Measurements from ENCODE around the gene TRIM72.
"Not testable (repeated sequence)": the region's sequence is repeated elsewhere in the genome, so short reads cannot be mapped to it uniquely, and the experiment has no call there.

Gene TRIM72

DNA sequence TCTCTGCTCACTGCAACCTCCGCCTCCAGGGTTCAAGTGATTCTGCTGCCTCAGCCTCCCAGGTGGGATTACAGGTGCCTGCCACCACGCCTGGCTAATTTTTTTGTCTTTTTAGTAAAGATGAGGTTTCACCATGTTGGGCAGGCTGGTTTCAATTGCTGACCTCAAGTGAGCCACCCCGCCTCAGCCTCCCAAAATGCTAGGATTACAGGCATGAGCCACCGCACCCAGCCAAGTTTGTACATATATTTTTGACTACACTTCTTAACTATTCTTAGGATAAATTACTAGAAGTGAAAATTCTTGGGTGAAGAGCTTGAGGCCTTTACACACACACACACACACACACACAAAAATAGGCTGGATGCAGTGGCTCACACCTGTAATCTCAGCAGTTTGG lies 44.4 kb downstream of the TRIM72 start:
- DNase-seq, result no peak

DNA sequence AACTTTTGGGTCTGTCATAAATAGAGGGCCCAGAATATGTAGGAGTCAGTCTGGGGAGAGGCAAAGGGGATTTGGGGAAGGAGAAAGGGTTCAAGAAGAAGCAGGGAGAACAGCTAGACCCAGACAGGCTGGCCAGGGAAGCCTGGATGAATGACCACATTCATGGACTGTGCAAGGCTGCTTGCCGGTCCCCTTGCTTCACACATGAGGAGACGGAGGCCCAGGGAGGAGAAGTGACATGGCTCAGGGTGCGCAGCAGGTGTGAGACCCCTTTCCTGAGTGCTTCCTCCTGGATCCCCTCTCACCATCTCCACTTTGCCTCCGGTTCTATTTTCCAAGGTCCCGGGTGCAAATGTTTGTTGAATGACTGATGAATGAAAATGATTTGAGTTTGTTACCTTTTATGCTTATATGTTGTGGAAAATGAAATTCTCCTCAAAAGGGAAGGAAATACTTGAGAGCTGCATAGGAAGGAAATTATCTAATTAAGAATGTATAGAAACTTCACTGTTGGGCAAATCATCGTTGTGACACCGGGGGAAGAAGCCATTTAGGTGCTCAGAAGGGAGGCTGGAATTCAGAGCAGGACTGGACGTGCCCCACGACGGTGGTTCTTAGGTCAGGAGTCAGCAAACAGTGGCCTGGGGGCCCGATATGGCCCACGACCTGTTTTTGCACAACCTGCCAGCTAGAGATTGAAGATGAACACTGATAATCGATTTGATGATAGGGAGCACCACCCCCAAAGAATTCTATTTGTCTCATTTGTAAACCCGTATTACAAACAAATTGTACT lies 46.4 kb downstream of the TRIM72 start:
- DNase-seq, result no peak

DNA sequence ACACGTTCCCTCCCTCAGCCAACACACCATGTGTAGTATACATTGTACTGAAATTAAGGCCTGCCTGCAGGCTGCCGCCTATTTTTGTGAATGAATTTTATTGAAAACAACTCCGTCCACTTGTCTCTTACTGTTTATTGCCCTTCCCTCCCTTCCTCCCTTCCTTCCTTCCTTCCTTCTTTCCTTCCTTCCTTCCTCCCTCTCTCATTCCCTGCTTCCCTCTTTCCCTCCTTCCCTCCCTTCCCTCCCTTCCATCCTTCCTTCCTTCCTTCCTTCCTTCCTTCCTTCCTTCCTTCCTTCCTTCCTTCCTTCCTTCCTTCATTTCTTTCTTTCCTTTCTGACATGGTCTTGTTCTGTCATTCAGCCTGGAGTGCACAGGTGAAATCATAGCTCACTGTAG lies 48.2 kb downstream of the TRIM72 start:
- no peak for DNase-seq

DNA sequence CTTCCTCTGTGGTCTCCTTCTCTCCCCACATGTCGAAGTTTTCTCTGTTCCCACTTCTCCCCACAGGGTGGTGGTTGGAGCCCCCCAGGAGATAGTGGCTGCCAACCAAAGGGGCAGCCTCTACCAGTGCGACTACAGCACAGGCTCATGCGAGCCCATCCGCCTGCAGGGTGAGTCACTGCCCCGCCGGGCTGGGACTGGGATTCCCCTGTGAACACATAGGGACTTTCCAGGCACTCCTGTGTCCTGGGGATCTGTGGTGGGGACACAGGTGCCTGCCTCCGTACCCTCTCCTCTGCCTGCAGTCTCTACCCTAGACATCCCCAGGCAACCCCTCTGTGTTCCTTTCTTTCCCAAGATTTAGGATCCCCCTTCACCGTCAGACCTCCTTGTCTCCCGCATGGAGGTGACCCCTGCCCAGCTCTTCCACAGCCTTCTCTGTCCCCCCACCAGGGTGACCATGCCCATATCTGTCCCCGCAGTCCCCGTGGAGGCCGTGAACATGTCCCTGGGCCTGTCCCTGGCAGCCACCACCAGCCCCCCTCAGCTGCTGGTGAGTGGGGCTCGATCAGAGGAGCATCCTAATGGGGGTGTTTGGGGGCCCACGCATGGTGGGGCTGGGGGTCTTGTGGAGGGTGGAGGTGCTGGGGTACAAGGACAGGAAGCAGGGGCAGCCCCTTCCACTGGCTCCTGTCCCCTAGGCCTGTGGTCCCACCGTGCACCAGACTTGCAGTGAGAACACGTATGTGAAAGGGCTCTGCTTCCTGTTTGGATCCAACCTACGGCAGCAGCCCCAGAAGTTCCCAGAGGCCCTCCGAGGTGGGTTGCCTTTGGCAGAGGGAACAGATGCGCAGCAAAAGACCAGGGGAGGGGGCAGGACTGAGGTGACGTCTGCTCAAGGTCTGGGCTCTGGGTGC lies 51.7 kb downstream of the TRIM72 start:
- peak; percentile 44 for DNase-seq

DNA sequence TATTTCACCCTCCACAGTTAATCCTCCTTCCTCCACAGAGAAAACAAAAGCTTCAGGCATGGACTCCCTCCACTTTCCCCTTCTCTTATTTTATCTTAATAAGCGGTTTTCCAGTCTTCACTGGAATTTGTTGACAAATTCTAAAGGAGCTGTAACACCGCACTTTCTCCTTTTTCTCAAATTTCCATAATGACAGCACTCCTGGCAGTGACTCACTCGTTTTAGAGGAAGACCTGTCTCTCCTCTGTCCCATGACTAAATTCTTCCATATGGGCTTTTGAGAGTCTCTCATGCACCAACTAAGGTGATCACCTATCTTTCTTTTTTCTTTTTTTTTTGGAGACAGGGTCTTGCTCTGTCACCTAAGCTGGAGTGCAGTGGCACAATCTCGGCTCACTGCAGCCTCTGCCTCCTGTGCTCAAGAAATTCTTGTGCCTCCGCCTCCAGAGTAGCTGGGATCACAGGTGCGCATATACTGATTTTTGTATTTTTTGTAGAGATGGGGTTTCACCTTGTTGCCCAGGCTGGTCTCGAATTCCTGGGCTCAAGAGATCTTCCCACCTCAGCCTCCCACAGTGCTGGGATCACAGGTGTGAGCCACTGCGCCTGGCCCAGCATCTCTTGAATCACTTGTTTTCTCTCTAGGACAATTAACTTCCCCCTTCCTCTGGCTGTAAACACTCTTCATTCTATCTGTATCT lies 53.6 kb downstream of the TRIM72 start:
- DNase-seq, result no peak

DNA sequence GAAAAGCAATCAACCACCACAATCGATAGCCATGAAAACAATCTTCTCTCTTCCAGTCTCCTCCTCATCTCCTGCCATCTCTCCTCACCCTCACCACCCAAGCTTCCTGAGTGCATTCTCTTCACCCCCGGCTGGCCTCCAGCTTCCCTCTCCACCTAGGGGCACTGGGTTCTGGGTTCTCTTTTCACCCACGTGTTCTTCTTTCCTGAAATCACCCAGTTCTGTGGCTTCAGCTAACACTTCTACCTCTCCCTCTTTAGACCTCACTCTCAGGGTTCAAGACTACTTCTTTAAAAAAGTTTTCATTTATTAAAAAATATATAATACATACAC lies 54.1 kb downstream of the TRIM72 start:
- no peak for DNase-seq

DNA sequence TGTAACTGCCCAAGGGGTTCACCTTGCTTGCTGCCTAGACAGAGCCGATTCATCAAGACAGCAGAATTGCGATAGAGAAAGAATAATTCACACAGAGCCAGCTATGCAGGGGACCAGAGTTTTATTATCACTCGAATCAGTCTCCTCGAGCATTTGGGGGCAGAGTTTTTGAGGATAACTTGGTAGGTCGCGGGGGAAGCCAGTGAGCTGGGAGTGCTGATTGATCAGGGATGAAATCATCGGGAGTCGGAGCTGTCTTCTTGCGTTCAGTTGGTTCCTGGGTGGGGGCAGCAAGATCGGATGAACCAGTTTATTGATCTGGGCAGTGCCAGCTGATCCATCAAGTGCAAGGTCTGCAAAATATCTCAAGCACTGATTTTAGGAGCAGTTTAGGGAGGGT lies 55.0 kb downstream of the TRIM72 start:
- no peak for DNase-seq

DNA sequence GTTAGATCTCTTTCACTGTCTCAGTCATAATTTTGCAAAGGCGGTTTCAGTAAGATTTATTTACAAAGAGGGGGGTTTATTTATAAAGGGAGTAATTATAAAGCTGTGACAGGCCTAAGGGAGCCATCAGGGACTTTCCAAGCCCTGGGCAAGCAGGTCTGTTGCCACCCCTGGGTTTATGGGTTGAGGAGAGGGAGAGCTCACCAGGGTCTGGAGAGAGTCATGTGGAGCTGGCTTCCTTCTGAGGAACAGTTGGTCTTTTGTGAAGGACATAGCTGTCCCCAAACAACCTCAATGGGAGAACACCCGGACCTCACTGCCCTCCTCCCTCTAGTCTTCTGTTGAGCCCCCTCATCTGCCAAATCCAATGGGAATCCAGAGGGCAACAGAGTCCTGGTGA lies 55.6 kb downstream of the TRIM72 start:
- DNase-seq, result no peak

DNA sequence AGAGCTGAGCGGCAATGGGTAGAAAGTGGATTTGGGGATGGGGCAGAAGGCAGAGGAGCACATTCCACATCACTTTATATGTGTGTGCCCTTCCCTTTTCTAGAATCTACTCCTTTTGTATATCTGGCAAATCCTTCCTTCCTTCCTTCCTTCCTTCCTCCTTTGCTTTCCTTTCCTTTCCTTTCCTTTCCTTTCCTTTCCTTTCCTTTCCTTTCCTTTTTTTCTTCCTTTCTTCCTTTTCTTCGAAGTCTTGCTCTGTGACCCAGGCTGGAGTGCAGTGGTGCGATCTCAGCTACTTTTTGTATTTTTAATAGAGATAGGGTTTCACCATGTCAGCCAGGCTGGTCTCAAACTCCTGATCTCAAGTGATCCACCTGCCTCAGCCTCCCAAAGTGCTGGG lies 56.1 kb downstream of the TRIM72 start:
- DNase-seq, result not testable (repeated sequence)

DNA sequence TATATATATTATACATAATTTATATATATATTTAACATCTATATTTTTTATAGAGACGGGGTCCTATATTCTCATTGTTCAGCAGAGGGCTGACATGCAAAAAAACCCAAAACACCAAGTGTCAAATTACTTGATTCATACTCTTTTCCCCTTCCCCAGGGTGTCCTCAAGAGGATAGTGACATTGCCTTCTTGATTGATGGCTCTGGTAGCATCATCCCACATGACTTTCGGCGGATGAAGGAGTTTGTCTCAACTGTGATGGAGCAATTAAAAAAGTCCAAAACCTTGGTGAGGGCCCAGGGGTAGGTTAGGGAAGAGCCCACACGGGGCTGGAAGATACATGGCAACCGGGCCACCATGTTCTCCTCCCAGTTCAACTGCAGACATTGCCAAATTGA lies 56.9 kb downstream of the TRIM72 start:
- no peak for DNase-seq

DNA sequence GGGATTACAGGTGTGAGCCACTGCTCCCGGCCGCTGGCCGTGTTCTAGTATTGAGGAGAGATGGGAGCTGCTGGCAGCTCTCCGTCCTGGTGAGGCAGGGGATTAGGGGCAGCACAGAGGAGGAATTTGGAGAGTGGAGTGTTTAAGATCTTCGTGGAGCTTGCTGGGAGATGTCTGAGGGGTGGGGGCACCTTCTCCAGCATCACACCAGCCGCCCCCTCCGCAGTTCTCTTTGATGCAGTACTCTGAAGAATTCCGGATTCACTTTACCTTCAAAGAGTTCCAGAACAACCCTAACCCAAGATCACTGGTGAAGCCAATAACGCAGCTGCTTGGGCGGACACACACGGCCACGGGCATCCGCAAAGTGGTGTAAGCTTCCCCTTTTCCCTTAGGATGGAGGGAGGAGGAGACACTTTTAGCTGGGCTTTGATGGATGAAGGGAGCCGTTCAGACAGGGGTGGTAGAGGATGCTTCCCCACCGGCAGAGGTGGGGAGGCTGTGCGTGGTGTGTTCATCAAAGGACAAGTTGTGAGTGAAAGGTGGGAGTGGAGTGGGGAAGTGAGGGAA lies 57.8 kb downstream of the TRIM72 start:
- no peak for DNase-seq

DNA sequence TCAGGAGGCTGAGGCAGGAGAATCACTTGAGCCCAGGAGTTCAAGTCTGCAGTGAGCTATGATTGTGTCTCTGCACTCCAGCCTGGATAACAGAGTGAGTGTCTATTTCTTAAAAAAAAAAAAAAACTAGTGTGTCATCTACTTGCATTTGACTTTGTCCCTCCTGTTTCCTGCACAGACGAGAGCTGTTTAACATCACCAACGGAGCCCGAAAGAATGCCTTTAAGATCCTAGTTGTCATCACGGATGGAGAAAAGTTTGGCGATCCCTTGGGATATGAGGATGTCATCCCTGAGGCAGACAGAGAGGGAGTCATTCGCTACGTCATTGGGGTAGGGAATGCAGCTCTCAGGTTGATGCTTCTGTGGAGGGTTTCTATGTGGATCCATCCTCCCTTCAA lies 59.3 kb downstream of the TRIM72 start:
- no peak for DNase-seq

DNA sequence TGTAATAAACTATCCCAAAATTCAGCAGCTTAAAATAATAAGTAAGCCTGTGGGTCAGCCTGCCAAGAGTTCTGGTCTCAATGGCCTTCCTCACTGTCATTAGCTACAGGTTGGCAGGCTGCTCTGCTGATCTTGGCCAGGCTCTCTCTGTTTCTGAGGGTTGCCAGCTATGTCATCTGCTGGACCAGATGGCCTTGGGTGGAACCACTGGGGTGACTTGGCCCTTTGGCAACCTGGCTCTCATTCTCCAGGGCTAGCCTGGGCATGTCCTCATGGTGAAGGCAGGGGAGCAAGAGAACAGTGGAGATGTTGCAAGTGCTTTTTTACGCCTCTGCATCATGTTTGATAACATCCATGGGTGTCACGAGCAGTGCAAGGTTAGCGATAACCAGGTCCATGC lies 59.8 kb downstream of the TRIM72 start:
- no peak for DNase-seq

DNA sequence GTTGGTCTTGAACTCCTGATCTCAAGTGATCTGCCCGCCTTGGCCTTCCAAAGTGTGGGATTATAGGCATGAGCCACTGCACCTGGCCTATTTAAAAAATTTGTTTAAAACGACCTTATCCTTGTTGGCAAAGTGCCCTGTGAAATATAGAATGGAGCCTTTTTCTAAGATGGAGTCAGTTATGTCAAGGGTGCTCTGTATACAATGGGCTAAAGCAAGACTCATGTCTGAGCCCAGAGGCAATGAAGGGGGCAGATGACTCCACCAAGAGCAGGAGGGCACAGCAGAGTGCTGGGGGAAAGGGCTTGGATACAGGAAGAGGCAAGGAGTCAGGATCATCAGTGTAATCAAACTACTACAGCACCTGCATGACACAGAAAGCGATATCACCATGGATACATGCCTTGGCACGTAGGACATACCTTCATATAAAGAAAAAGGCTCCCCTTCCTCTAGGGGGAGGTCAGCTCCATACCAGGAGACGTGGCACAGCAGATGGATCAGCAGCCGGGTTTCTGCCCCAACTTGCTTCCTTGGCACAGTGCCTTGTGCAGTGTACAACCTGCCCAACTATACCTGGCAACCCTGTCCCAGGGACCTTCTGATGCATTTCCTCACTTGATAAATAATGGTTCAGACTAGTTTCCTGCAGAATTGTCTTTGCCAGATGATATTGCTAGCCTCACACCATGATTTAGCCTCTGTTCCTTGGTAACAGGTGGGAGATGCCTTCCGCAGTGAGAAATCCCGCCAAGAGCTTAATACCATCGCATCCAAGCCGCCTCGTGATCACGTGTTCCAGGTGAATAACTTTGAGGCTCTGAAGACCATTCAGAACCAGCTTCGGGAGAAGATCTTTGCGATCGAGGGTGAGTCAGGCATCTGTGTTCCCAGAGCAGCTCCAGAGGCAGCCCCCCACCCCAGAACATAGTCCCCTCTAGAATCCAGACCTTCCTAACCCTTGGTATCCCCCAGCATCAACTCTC lies 61.2 kb downstream of the TRIM72 start:
- no peak for DNase-seq

DNA sequence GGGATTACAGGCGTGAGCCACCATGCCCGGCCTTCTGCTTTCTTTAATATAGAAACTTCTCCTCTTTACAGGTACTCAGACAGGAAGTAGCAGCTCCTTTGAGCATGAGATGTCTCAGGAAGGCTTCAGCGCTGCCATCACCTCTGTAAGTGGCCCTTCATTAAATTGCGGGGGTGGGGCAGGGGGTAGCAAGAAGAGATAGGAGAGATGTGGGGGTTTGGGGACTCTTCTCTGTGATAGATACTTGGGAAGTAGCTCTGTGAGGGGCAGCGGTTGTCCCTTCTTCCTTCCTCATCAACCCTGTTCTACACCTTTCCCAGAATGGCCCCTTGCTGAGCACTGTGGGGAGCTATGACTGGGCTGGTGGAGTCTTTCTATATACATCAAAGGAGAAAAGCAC lies 62.7 kb downstream of the TRIM72 start:
- no peak for DNase-seq

DNA sequence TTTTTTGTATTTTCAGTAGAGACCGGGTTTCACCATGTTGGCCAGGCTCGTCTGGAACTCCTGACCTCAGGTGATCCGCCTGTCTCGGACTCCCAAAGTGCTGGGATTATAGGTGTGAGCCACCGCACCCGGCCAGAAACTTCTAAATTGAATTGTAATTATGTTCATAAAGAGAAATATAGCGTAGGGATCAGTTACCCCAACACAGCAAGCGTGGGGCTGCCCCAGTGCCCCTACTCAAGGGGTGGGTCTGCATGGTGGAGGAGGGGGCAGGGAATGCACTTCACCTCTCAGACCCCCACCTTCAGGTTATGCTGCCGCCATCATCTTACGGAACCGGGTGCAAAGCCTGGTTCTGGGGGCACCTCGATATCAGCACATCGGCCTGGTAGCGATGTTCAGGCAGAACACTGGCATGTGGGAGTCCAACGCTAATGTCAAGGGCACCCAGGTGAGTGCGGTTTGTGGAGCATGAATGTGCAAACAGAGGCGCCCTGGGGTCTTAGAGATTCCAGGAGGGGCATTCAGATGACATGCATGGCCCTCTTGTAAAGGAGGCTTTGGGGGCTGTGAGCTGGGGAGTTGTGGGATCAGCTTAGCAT lies 63.8 kb downstream of the TRIM72 start:
- DNase-seq, result no peak

DNA sequence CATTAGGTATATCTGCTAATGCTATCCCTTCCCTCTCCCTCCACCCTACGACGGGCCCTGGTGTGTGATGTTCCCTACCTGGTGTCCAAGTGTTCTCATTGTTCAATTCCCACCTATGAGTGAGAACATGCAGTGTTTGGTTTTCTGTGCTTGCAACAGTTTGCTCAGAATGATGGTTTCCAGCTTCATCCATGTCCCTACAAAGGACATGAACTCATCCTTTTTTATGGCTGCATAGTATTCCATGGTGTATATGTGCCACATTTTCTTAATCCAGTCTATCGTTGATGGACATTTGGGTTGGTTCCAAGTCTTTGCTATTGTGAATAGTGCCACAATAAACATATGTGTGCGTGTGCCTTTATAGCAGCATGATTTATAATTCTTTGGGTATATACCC lies 64.9 kb downstream of the TRIM72 start:
- not testable (repeated sequence) for DNase-seq
